Measurements from ENCODE around the gene TDRD10.

- TF ChIP-seq CTCF (IDR thresholded peaks at IDR 0.05): no peak
- TF ChIP-seq ZFX (IDR thresholded peaks at IDR 0.05; ENCODE audit: borderline replicate concordance): no peak
Observed at GRCh38 chr1:154500533-154500932, 1.5 kb upstream of the TDRD10 start.

Measured in 22Rv1 (cell line).